Stimulated activated CD4-positive, alpha-beta T cell treated with anti-CD3 and anti-CD28 coated beads, Interleukin-2, amount 100 ng/mL, for 4 hours (primary cell): ENCODE data around the gene MSL3B.
"Not testable (repeated sequence)": the region's sequence is repeated elsewhere in the genome, so short reads cannot be mapped to it uniquely, and the experiment has no call there.

Experiments used
- DNase-seq: peaks from one replicate; pipeline ENCODE4 v3.0.0-alpha.2; 2020; ENCODE audit warnings: low read depth

MSL3B gene

DNA sequence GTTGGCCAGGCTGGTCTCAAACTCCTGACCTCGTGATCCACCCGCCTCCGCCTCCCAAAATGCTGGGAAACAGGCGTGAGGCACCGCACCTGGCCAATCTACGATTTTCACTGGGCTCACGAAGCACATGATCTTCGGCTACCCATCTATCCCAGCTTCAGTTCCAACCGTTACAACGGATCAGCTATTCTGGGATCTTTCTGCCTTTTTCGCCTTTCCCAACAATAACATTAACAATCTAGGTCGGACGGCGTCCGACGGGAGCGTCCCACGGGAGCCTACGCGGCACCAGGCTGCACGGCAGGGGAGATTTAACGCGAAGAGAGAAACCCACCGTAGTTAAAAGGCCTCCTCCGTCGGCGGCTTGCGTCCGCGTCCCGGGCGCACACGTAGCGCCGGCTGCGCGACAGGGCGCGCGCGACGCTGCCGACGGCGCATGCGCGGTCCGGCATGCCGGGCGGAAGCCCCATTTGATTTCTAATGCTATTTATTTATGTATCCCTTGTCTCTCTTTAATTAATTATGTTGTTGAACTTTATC, at the start of gene MSL3B:
Gene MSL3B, minus strand, starts transcription at position 394 of the 540 bp plus-strand sequence.
- DNase-seq, result peak; percentile 36

DNA sequence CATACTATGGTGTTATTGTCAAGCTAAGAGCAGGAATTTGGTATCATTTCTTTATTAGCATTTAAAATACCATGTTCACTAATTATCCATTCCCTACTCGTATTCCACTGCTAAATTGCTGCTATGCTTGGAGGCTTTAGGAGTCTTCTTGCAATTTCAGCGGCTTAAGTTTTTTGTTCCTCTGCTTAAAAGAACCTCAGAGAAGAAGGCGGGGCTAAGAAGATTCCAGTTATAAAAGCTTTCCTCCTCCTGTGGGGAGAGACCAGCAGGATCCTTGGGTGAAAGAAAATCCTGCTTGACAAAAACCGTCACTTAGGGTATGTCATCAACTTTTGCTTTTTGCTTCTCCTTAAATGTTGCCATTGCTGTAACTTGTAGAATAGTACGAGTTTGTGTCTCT, 48.9 kb upstream of the MSL3B start, which contains the start of gene TRPM8:
Gene TRPM8, plus strand, starts transcription at position 258 of the 400 bp plus-strand sequence. CDS start 9,165 bp downstream, outside the sequence.
- DNase-seq, result no peak

DNA sequence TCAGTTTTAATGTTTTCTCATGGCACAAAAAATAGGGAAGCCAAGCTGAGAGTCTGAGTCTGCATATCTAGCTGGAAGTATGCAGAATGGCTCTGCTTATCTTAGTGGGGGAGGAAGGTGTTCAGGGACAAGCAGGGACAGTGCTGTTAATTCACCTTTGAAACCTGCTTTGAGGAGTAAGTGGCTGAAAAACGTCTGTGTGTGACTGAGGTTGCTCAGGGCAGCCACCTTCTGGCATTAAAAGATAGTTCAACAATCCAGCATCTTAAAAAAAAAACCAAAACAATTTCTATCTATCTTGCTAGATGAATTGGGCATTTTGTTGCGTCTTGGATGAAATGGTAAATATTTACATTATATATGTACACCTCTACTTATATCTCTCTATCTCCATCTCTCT, 46.9 kb upstream of the MSL3B start:
- no peak for DNase-seq

DNA sequence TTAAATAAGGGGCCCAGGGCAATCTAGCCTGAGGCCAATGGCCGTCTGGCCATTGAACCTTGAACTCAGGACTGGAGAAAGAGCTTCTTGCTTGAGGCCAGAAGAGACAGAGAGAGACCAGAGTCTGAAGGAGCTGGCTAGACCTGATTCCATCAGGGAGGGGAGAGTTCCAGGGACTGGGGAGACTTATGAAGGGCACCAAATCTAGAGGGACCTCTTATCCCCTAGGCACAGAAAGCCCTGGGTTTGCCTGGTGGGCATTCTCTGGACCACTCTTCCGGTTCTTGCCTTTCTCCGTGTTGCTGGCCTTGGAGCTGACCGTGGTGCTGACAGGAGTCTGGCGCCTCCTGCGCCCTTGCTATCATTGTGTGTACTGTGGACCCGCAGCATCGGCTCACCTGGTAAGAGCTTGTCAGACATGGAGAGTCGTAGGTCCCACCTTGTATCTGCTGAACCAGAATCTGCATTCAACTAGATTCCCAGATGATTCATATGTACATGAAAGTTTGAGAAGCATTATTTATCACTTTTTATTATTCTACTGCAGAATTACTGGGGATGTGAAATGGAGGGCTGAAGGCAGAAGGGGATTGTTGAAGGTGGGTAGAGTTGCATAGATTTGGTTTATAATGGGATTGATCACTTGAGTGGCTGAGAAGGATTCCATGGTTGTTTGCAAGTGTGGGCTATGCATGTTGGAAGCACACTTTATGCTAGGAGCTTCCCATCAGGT, 44.7 kb upstream of the MSL3B start:
- no peak for DNase-seq

DNA sequence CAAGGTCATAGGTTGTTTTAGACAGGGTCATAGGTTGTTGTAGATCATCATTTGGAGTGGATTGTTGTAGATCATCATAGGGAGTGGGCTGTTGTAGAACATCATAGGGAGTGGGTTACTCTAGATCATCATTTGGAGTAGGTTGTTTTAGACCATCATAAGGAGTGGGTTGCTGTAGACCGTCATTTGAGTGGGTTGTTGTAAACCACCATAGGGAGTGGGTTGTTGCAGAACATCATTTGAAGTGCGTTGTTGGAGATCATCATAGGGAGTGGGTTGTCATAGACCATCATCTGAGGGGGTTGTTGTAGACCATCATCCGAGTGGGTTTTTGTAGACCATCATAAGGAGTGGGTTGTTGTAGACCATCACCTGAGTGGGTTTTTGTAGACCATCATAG, 39.4 kb upstream of the MSL3B start:
- no peak for DNase-seq

DNA sequence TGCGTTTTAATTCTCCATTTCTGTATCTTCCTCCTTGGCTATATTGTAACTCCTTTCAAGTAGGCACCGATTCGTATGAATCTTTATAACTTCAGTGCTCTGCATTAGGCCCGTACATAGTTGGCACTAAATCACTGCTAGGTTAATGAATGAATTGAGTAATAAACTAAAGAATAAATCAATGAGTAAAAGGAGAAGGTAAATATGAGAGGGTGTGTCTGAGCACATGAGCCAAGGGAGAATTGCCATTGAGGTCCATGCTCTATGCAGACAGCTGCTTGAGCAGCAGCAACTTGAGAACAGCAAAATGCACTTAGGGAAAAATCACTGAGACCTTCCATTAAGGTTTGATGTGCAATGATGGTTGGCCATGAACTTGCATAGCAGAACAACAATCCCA, 37.8 kb upstream of the MSL3B start:
- no peak for DNase-seq

DNA sequence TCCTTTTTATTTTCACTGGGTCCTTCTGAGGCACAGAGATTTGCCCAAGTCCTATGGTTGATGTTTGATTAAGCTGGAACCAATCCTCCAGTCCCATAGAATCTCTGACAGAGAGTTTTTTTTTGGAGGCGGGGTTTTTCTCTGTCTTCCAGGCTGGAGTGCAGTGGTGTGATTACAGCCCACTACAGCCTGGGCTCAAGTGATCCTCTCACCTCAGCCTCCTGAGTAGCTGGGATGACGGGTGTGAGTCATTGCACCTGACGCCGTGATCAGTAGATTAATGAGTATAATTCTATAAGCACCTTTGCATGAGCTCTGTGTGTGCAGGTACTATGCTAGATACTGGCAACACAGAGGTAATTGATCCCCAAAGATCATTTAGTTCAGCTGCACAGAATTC, 33.7 kb upstream of the MSL3B start:
- no peak for DNase-seq

DNA sequence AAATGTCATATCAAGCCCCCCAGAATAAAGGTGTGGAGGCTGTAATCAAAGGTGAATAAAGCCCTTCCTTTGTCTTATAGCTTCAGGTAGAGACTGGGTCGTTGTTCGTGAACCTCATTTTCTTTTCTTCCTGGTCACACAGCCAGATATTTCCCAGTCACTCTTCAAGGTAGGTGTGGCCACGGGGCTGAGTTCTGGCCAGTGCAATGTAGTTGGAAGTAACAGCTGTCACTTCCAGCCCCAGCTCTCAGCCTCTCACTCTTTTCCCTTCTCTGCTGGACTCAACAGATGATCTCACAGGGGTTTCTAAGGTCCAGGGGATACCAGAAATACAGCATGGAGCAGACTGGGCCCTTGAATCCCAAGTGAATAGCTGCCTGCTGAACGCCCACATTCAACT, 33.2 kb upstream of the MSL3B start:
- DNase-seq, result no peak

DNA sequence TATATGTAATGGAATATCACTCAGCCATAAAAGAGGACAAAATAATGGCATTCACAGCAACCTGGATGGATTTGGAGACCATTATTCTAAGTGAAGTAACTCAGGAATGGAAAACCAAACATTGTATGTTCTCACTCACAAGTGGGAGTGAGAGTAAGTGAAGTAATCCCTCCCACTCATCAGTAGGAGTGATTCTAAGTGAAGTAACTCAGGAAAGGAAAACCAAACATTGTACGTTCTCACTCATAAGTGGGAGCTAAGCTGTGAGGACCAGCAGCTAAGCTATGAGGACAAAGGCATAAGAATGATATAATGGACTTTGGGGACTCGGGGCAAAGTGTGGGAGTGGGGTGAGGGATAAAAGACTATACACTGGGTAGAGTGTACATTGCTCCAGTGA, 28.1 kb upstream of the MSL3B start:
- not testable (repeated sequence) for DNase-seq

DNA sequence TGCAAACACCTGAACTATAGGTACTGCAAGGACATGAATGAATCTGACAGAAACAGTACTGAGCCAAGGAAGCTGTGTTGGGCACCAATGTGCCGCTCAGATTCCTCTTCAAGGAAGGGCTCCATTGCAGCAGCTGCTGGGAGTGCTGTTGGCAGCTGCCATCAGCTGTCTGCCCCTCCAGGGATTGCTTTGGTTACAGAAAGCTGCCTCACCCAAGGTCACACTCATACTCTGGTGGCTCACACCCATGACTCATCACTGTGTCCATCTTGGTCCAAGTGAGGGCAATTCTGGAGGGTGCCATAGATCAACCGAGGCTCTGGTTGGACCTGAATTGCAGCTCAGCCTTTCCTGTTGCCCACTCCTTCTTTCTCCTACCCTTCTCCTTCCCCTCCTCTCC, 24.6 kb upstream of the MSL3B start:
- no peak for DNase-seq

DNA sequence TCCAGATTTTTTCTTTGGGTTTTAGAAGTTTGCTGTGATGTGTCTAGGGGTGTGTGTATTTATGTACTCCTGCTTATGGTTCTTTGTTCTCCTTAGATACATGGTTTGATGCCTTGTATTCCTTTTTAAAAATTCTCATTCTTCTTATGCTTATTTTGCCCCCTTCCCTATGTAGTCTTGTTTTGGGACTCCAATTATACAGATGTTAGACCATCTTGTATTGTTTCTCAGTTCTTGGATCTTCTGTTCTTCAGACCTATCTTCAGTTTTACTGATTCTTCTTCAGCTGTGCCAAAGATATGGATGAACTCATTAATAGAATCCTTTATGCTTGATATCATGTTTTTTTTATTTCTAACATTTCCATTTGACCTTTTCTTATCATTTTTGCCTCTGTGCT, 14.2 kb upstream of the MSL3B start:
- no peak for DNase-seq

DNA sequence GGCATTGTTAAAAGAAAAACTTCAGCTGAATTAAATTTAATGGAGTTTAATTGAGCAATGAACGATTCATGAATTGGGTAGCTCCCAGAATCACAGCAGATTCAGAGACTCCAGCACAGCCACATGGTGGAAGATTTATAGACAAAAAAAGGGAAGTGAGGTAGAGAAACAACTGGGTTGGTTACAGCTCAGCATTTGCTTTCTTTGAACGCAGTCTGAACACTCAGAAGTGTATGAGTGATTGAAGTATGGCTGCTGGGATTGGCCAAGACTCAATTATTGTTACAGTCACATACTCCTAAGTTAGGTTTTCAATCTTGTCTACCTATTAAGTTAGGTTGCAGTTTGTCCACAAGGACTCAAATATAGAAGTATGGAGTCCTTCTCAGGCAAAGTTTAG, 3.9 kb upstream of the MSL3B start:
- not testable (repeated sequence) for DNase-seq

DNA sequence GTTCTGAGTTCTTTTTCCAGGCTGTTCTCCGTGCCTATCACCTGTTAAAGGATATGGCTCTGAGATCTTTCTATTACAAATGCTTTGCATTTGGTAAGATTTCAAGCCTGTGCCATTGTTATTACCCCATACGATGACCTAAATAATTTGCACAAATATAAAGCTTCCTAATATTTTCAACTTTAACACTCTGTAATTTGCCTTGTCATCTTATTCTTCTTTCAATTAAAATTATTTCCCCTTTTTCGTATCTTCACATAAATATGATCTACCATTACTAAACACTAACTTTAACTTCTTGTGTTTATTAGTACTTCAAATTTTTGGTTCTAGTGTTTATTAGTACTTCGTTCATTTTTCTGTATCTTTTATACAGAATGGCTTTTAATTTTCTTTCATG, 3.2 kb upstream of the MSL3B start:
- no peak for DNase-seq

DNA sequence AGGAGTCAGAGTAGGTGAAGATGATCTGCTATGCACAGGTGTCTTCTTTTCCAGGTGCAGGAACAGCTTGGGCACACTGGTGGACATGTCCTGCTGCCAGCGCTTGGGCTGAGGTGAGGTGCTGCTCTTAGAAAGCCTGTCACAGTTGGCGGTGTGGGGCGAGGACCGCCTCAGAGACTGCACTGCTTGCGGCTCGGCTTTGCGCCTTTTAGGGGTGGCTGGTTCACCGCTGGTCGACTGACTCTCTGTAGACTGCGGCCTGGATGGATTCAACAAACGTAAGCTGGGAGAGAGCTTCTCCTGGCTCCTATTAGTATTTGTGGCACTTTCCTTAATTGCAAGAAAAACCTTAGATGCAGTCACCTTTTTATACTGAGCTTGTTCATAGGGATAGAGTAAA, 1.7 kb downstream of the MSL3B start:
- DNase-seq, result no peak

DNA sequence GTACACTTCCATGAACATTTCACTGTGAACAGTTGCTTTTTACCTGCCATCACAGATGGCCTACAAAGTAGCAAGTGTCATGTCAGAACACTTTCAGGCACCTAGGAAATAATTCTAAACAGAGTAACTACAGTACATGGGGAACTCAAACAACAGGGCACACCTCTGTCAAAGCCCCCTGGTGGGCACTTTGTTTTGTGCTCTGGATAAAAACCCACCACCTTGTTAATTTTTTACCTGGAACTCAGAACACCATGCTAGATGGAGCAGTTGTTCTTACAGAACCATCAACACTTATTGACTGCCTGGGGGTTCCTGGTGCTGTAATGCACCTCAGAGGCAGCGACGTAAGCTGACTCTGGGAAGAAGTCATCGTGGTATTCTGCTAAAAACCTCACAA, 2.3 kb downstream of the MSL3B start:
- no peak for DNase-seq

DNA sequence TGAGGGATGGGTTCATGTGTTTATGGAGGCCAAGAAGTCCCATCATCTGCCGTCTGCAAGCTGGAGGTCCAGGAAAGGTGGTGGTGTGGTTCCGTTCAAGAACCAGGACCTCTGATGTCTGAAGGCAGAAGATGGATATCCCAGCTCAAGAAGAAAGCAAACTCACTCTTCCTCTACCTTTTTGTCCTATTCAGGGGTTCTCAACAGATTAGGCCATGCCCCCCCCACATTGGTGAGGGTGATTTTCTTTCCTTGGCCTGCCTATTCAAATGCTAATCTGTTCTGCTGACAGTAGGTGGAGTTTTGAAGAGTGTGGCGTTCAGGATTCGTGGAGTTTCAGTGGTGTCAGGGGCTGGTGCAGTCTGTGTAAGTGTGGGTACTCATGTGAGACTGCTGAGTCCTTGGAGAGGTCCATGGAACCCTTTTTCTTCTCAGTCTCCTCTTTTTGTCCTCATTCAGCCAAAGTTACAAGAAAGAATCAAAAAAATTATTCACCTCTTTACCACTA, 5.9 kb downstream of the MSL3B start:
- DNase-seq, result no peak

DNA sequence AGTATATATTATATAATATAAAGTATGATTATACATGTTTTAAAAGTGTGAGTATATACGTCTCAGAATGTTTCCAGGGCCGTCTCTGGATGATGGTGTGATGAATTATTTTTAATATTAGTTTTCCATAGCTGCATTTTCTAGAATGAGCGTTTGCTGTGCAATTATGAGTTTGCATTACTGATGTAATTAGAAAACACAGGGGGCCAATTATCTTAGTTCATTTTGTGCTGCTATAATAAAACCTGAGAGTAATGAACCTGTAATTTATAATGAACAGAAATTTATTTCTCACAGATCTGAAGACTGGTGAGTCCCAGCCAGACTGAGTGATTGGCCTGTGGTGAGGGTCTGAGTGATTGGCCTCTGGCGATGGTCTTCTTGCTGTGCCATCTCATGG, 9.9 kb downstream of the MSL3B start:
- no peak for DNase-seq

DNA sequence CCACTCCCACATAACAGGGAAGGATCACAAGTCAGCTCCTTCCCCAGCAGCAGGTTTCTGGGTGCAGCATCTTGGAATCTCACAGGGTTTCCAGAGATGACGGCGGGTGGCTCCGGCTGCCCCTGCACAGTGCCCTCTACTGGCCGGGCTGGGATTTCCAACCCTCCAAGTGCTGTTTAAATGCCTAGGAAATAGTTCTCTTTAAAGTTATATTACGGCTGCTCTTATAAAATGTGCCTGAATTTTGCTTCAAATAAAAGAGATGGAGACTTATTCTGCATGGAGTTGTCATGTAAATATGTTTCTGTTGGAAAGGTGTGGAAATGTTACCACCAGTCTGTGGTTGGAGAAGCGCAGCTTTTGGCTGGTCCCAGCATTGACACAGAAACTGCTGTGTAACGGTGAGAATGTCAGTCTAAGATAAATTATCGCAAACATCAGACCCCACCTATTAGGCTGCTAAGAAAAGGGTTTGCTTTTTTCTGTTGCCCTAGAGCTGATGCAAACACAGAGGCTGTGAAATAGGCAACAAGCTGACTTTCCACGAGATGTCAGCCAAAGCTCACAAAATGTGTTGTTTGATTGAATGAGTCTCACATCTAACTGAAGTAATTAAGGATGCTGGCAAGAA, 10.6 kb downstream of the MSL3B start:
- peak; percentile 9 for DNase-seq

DNA sequence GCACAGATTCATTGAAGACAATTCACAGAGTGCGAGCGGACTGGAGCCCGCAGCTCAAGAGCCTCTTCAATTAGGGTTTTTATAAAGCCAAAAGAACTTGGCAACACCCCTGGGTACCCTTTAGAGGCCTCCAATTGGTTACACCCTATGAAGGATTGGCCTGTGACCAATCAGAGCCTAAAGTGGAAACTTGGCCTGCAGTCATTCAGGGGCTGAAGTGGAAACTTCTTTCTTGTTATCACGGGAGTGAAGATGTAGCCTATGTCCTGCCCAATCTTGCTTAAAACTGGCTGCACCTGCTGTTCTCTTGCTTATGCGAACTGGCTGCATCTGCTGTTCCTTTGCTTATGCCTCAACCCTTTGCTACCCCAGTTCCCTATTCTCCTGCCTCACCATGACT, 12.0 kb downstream of the MSL3B start:
- no peak for DNase-seq

DNA sequence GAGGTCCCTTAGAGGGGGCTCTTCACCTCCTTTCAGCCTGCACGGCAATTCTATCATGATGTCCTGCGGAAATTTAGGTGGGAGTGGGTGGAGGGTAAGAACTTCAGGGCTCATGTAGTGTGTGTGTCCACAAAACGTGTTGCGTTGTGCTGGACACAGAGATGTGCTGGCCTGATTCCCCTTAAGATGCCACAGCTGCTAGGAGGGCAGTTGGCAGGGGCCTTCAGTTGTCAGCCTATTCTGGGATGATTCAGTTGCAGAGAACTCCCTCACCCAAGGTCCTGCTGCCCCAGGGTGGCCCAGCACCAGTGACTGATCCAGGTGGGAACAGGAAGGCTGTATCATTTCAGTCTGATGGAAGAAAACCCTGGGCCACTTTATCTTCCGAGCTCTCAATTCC, 12.8 kb downstream of the MSL3B start:
- DNase-seq, result no peak

DNA sequence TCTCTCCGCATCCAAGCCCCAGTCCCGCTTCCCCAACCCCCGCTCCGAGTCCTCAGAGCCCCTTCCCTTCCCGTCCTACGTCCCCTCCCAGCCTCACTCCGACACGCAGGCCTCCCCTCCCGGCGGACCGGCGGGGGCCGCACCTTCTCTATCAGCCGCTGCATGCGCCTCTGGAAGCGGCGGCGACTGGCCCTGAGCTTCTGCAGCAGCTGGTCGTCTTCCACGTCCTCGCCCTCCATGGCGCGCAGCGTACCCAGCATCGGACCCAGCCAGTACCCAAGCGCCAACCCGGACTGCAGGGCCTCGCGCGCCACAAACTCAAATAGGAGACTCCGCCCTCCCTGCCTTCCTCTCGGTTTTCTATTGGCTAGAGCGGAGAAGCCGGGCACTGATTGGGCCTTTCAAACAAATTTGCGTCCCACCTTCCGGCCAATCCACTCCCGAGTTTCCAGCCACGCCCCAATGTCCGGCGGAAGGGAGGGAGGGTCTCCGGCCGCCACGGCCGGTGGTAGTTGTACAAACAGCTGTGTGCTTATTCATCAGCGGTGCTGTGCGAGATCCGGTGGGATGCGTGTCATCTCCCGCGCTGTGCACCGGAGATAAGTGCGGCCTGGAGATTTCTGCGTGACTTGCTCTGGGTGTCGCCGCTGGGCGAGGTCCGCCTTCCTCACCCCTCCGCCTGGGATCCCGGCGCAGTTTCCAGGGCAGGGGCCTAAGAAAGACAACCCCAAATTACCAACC, 13.8 kb downstream of the MSL3B start, which contains the start of gene HJURP:
Gene HJURP, minus strand, starts transcription at position 295 of the 741 bp plus-strand sequence. Its CDS starts 35 bp downstream, at position 260.
- DNase-seq, result peak; percentile 78

DNA sequence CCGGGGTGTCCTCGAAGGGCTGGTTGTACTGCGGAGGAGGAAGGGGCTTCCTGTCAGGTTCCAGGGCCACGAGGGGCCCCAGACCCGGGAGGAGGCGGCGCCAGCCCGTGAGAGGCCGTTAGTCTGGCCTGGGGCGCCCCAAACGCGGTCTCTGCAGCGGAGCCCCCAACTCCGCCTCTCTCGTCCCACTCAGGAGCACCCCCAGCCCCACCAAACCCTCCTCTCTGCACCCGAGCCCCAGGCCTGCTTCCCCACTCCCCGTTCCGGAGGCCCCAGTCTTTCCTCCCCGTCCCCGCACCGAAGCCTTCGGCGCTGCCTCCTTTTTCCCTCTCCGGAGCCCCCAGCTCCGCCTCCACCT, 14.3 kb downstream of the MSL3B start:
- no peak for DNase-seq

DNA sequence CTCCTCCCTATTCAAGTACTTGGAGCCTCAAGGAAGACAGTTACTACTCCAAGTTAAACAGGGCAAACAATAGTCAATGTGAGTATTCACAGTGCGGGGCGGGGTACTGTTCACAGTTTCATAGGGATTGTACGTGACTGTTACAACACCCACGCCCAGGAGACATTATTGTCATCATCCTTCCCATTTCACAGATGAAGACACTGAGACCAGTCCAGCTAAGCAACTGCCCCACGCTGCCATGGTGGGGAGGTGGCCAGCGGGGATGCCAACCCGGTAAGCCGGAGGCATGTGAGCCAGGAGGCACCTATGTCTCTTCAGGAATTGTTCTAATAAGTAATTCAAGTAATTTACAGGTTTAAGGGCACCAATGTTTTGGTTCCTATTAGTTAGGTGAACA, 14.8 kb downstream of the MSL3B start:
- DNase-seq, result no peak
